Hippocampal formation (tissue), 2 donors: ENCODE data around the gene CDKL4.
"Not testable (repeated sequence)": the region's sequence is repeated elsewhere in the genome, so short reads cannot be mapped to it uniquely, and the experiment has no call there.

Source experiments
- DNase-seq, 2 donors: peaks; one replicate each; lab custom pipeline; 2025; lab: John Stamatoyannopoulos, UW

Gene CDKL4

DNA sequence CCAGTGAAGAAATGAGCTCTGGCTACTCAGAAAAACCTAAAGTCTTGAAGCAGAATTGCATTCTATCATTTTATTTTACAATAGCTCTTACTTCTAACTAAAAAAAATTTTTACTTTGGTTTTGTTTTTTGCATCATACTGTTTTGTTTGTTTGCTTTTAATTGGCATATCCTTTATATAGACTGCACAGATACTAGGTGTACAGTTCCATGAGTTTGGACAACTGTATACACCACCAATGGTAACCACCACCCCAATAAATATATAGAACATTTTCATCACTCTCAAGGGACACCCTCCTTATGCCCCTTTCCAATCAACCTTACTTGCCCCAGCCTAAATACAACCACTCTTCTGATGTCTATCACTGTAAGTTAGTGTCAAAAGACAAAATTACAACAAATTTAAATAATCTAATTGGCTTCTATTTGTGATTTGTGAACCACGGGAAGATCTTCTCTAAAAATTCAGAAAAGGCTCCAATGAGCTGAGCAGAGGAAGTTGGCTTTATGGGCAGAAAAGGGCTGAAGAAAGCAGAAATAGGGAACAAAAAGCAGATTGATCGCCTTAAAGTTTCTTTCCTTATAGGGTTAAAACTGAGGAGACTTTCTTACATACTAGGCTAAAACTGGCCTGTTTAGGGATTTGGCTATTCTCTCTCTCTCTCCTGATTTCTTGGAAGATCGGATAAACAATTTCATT is 100.7 kb downstream of the CDKL4 start:
- DNase-seq, result no peak

DNA sequence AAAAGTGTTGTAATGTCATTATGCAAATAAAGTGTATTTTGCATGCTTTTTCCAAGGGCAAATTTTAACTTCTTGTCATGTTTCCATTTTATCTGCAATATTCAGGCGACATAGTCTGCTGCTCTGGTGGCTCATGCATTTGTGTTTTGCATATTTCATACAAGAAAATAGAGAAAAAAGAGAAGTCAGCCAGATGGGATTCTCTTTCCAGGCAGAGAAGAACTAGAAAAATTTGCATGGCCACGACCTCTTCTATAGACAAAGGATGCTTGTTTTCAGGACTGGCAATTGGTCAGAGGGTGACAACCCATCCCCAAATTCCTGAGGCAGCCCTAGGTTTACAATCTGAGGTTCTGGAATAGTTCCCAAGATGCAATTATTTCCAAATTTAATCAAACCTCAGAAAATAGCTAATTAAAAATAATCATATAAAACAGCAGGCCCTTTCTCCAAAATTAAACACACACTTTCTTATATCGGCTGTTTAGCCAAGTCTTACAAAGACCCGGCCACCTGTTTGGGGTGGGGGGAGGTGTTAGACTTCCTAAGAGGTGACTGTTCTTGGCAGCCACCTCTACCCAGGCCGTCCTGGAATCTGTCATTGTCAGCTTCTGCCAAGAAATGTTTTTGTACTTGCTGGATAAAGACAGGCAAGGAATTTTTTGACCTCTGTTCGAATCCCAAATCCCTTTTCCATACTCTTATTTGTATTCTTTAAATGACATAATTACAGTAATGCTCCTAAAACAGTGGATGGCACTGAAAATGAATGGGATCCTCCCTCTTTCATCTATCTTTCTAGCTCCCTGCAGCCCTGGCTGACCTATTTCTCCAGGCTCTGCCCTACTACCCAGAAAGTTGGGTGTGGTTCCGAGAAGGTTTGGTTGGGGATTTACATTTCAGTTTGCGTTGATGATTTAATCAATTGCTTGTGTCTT is 102.2 kb downstream of the CDKL4 start:
- DNase-seq, result no peak

DNA sequence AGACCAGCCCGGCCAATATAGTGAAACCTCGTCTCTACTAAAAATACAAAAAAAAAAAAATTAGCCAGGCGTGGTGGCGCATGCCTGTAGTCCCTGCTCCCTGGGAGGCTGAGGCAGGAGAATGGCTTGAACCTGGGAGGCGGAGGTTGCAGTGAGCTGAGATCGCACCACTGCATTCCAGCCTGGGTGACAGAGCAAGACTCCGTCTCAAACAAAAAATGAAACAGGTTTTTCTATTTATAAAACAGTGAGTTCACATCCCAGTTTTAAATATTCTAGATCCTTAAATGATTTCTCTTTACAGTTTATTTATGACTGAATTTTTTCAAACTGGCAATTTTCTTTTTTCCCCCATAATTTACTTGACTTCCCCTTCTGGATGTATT is 102.8 kb downstream of the CDKL4 start:
- DNase-seq, result not testable (repeated sequence)

DNA sequence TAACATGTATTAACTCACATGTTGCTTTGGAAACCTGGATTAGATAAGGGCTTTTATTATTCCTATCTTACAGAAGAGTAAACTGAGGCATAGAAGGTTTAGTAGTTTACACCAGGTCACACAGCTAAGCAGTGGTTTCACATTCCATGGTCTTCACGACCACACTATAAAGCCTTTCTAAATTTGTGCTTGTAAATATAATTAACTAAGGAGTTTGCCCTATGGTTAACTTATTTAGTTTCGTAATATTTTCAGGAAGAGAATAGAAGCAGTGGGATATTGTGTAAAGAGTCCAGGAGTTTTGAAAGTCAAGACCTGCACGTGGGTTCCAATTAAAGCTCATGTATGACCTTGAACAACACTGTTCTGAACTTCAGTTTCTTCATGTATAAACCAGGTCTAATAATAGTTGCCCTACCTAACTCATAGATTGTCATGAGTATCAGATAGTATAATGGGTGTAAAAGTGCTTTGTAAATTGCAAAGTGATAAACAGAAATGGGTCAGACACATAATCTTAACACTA is 103.4 kb downstream of the CDKL4 start:
- no peak for DNase-seq

DNA sequence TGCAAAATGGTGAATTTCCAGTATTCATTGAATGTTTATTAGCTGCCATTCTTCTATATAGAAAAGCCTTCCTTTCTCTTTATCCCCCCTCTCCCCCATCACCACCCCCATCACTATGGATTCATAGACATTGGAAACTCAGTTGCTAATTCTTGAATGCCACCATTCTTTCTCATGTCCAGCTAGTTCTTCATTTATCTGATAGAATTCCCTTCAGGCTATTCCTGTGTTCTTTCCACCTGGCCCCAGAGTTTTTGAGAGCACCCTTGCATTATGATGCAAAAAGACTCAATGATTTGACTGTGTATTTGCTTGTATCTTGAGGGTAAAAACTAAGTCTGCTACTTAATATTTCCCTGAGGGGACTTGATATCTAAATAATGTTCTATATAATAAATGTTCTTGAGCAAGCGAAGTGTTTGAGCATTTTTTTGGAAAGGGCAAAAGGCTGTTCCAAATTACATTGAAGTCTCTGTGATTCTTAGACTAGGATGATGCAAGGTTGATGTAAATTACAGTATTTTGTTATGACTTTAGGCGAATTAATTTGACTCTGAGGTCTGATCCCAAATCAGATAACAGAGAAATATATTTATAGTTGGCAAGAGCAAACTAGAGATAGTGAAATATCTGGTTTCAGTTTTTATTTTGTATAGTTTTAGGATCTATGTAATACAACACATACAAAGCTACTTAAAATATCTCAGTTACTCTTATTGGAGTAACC is 104.1 kb downstream of the CDKL4 start:
- DNase-seq, result no peak

DNA sequence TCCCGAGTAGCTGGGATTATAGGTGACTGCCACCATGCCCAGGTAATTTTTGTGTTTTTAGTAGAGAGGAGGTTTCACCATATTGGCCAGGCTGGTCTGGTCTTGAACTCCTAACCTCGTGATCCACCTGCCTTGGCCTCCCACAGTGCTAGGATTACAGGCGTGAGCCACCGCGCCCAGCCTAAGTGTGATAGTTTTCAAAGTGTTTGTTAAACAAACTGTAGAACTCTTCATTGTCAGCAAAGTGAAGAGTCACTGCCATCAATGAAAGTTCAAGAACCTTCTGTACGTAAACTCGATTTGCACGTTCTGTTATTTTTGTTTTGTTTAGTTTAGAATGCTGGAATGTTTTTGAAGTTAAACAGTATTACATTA is 104.9 kb downstream of the CDKL4 start:
- no peak for DNase-seq

DNA sequence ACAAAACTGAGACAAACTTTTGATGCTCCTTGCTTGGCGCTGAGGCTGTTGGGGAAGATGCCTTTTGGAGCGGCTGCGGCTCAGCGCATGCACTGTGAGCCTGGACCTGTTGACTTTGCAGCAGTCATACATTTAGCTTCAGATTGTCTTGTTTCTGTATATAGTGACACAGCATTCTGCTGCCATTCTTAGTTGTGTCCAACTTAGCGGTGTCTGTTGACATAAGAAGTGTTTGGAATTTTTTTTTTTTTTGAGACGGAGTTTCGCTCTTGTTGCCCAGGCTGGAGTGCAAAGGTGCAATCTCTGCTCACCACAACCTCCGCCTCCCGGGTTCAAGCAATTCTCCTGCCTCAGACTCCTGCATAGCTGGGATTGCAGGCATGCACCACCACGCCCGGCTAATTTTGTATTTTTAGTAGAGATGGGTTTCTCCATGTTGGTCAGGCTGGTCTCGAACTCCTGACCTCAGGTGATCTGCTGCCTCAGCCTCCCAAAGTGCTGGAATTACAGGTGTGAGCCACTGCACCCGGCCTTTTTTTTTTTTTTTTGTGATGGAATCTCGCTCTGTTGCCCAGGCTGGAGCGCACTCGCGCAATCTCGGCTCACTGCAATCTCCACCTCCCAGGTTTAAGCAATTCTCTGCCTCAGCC is 105.5 kb downstream of the CDKL4 start:
- DNase-seq, result not testable (repeated sequence)

DNA sequence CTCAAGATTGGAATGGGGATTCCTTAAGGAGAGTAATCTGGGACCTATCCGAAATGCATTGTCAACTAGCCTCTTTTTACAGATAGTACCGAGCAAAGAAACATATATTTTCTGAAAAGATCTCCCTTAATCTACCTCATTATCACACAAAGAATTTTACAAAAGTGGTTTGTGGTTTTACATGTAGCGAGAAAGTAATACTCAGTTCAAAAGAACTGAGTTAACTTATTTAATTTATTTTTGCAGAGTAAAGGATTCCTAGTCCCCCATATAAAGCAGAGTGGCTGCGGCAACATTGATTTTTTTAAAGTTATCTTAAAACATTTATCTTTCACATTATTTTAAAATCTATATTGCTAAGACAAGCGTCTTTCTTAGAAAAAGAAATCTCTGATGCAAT is 107.0 kb downstream of the CDKL4 start:
- DNase-seq, result no peak

DNA sequence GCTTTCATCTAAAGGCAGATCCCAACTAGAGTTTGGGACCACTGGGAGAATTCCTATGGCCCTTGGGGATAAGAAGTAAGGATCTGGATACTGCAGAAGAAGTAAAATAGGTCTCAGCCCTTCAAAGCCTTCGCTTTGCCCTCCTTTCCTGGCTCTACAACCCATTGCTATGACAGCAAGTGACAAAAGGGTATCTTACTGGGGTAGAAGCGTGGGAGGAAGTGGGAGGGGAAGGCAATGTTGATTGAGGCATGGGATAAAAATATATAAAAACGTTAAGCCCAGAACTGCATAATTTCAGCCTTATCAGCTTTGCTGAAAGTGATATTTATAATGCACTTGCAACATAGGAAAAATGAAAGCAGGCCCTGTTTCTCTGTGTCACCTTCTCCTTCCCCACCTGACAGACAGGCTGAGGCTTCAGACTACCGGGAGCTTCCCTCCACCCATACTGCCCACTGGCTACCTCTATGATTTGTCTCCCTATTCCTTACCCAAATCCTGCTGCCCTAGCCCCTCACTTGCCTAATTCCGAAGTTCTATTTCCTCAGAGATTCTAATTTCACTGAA is 108.0 kb downstream of the CDKL4 start:
- no peak for DNase-seq

DNA sequence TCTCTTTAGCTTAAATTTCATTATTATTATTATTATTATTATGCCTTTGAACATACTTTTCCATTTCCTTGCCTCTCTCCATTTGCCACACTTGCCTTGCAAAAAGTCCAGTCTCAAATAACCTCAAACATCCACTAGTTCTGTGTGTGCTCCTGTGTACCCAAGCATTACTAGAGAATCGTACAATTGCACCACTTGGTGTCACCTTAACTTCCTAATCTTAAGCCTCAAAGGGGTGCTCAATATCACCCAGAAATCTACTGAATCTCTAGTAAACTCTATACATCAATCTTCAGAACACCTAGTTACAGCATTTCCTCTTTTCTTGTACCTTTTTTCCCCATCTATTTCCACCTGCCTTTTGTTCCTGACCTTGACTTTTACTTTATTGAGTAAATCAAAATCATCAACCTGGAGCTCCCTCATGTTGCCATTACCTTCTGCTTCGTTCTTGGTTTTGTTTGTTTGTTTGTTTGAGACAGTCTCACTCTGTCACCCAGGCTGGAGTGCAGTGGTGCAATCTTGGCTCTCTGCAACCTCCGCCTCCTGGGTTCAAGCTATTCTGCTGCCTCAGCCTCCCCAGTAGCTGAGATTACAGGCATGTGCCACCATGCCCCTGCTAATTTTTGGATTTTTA is 110.4 kb downstream of the CDKL4 start:
- DNase-seq, result no peak

DNA sequence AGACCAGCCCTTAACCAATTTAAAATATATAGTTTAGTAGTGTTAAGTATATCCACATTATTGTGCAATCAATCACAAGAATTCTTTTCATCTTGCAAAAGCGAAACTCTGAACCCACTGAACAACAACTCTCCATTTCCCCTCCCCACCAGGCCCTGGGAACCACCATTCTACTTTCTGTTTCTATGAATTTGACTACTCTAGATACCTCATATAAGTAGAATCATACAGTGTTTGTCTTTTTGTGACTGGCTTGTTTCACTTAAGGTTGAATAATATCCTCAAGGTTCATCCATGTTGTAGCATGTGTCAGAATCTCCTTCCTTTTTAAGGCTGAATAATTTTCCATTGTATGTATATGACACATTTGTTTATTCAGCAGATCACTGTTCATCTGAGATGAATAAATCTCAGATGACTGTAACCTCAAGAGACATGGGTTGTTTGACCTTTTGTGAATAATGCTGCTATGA is 114.8 kb downstream of the CDKL4 start:
- DNase-seq, result no peak

DNA sequence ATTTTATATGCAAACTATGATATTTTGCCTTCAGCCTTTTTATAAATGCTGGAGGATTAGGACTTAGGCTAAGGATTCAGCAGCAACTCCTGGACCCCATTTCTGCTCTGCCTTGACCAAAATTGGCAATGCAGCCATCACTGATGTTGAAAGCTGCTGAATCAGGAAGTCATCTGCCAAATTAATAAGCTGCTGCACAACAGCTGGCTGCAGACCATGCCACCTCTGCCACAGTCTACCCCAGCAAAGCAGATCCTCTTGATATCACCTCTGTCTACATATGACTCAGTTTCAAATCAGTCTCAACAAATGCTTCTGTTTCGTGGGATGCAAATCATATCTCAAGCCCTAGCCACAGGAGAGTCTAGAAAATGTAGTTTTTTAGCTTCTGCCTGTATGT is 115.8 kb downstream of the CDKL4 start:
- DNase-seq, result no peak
